Measurements from ENCODE around the gene ACSS1.

DNA sequence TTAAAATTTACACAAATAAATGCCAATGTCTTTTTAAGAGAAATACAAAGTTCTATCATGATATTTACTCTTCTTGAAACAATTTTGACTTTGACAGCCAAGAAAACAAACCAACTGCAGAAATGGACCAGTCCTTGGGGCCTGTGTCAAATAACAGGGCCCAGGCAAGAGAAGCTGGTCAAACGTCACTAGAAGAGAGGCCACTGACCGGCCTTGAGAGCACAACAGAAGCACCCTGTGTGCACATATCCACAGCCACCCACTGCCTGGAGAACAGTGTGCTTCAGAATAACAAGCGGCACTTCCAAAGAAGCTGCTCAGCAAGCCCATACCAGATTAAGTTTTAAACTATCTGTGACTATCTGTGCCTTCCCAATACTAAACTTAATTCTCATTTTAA lies 80.1 kb downstream of the ACSS1 start:
- TF ChIP-seq GATA2 (IDR thresholded peaks at IDR 0.05; ENCODE audit: low read depth, low read length) (no peak), GATA3 (IDR thresholded peaks at IDR 0.05; ENCODE audit: low read depth, low read length) (no peak)
